HG02759 (cell line): ENCODE measurements around the gene RNASE13.
"Not testable (repeated sequence)": the region's sequence is repeated elsewhere in the genome, so short reads cannot be mapped to it uniquely, and the experiment has no call there.

Source experiments
- ATAC-seq: cut with Tn5 transposase; IDR thresholded peaks from one replicate; pipeline ENCODE4 v1.9.1; 2021; ENCODE audit warnings: mild to moderate bottlenecking, moderate library complexity; ENCODE audit not compliant: unreplicated experiment

The RNASE13 gene

DNA sequence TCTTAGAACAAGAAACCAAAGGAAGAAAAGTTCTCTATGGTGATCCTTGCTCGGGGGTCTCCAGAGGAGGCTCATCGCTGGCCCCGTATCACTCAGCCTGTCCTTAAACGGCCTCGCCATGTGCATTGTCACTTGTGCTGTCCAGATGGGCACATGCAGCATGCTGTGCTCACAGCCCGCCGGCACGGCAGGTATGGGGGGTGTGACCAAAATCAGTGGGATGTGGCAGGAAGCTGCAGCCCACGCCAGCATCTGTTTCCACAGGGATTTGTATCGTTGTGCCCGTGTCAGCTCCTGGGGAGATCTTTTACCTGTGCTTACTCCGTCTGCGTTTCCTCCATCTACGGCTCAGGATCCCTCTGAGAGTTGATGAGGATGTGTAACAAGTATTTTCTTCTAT, 38.1 kb downstream of the RNASE13 start:
- ATAC-seq = no peak

DNA sequence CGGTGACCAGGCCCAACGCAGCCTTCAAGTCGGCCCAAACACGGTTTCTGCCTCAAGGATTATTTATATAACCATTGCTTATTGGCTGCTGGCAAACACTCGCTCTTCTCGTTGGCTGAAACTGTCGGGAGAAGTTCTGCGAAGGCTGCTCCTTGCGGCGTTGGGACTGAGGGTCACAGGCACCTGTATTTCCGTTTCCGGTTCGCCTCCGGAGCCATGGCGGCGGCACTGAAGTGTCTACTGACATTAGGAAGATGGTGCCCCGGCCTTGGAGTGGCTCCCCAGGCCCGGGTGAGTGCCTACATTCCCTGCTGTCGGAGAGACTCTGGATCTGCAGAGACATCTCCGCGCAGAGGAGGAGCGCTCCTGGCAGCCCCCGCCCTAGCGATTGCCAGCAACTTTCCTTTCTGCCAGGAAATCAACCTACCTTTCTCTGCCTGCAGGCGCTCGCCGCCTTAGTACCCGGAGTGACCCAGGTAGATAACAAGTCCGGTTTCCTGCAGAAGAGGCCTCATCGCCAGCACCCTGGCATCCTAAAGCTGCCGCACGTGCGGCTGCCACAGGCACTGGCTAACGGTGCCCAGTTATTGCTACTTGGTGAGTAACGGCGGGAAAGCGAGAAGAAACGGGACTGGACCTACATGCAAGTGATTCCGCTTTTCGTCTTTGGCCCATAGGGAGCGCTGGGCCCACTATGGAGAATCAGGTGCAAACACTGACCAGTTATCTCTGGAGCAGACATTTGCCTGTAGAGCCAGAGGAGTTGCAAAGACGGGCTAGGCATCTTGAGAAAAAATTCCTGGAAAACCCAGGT, 44.6 kb downstream of the RNASE13 start, which contains the start of gene METTL17:
METTL17 (plus strand) TSS at position 194 of the 814 bp plus-strand sequence; CDS start at position 217, 23 bp downstream.
- ATAC-seq = peak; percentile 97

DNA sequence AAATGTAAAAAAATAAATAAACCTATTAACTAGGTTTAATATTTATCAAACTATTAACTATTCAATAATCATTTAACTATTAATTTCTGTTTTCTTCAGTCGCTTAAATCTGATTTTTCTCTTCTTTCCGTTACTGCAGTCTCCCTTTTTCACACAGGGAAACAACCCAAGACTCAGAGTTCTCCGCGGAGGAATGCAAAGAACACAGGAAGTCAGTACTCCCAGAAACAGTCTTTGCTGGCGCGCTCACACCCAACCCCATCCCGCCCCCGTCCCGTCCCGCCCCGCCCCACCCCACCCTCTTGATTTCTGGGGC, 45.2 kb downstream of the RNASE13 start:
- no peak for ATAC-seq

DNA sequence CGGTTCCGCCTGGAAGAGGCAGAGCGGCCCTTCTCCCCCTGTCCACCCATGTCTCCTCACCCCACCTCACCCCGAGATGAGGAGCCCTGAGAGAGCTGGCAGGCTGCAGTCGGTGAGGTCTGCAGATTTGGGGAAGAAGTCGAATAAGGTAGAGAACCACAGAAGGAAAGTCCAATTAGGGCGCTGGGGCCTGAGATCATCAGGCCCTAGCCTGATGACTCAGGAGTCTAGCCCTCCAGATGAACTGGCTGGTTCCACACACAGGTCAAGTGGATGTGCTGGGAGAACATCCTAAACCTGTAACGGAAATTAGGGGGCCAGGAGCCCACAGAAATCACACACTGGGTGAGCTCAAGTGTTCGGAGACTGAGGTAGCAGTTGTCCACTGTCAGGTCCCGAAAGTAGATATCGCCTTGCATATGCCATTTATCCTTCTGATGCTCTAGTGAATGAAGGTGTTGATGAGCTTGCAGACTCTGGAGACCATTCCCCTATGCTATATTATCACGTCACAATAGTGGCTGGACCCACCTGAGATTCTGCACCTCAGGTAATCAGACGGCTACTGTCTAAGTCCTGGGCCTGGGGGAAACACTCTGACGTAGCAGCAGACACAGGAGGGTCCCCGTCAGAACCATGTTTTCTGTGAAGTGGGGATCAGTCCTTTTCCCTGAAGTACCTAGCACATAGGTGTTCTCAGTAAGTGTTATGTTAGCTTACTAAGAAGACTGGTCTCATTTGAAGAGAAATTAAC, 45.7 kb downstream of the RNASE13 start:
- ATAC-seq = no peak

DNA sequence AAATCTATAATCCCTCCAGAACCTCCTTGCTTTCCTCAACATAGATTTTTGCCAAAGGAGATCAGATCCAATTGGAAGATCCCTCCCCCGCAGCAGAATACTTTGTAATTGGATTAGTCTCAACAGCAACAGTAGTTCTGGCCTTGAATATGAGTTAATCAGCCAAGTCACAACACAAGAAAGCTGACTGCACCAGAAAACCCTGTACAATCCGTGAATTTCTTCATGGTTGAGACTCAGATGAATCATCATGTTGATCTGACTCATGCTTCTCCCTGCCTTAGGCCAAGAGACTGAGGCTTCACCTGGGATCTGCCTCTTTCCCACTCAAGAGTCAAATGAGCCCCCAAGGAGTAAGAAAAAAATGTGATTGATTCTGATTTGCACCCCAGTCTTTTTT, 47.8 kb downstream of the RNASE13 start:
- ATAC-seq = no peak

DNA sequence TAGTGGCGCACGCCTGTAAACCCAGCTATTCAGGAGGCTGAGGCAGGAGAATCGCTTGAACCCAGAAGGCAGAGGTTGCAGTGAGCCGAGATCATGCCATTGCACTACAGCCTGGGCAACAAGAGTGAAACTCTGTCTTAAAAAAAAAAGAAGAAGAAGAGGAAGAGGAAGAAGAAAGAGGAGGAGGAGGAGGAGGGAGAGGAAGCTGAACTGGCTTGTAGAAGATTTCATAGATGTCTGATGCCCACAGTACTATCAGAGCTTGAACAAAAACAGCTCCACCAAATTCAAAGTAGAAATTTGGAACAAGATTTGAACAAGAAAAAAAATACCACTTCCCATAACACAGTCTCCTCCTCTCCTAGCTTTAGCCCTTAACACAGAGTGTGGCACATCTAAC, 49.0 kb downstream of the RNASE13 start:
- not testable (repeated sequence) for ATAC-seq
